NCI-H1694 (cell line): ENCODE results near the gene DNAH8.
A peak's percentile ranks its signal among the peaks of the same experiment; 100 is the strongest.
"Not testable (repeated sequence)": the region's sequence is repeated elsewhere in the genome, so short reads cannot be mapped to it uniquely, and the experiment has no call there.

ENCODE experiments used
- DNase-seq: peaks from one replicate; lab custom pipeline; 2025; lab: John Stamatoyannopoulos, UW

Gene DNAH8

GRCh38 chr6:38843798-38844197 lies 128.7 kb downstream of the DNAH8 start:
- no peak for DNase-seq

- no peak for DNase-seq
Measured at GRCh38 chr6:38845931-38846330, 130.8 kb downstream of the DNAH8 start.

- no peak for DNase-seq
Measured at GRCh38 chr6:38846361-38846760, 131.2 kb downstream of the DNAH8 start.

GRCh38 chr6:38846844-38847243 lies 131.7 kb downstream of the DNAH8 start:
- DNase-seq, result no peak

- no peak for DNase-seq
Measured at GRCh38 chr6:38847497-38847896, 132.4 kb downstream of the DNAH8 start.

GRCh38 chr6:38848760-38849159 lies 133.6 kb downstream of the DNAH8 start:
- no peak for DNase-seq

GRCh38 chr6:38852215-38852614 lies 137.1 kb downstream of the DNAH8 start:
- no peak for DNase-seq

- no peak for DNase-seq
Measured at GRCh38 chr6:38853236-38853635, 138.1 kb downstream of the DNAH8 start.

- no peak for DNase-seq
Measured at GRCh38 chr6:38856492-38856891, 141.4 kb downstream of the DNAH8 start.

GRCh38 chr6:38857815-38858214 lies 142.7 kb downstream of the DNAH8 start:
- DNase-seq, result no peak

- no peak for DNase-seq
Measured at GRCh38 chr6:38860041-38860440, 144.9 kb downstream of the DNAH8 start.

- DNase-seq, result no peak
Measured at GRCh38 chr6:38861926-38862401, 146.9 kb downstream of the DNAH8 start.

GRCh38 chr6:38865521-38866174 lies 150.5 kb downstream of the DNAH8 start:
- DNase-seq, result no peak

- DNase-seq, result no peak
Measured at GRCh38 chr6:38867726-38868125, 152.6 kb downstream of the DNAH8 start.

GRCh38 chr6:38871741-38872568 lies 156.8 kb downstream of the DNAH8 start:
- DNase-seq, result peak; percentile 11

GRCh38 chr6:38873001-38873400 lies 157.9 kb downstream of the DNAH8 start:
- DNase-seq, result no peak

- not testable (repeated sequence) for DNase-seq
Measured at GRCh38 chr6:38873816-38874215, 158.7 kb downstream of the DNAH8 start.

- DNase-seq, result no peak
Measured at GRCh38 chr6:38876475-38876874, 161.4 kb downstream of the DNAH8 start.

- no peak for DNase-seq
Measured at GRCh38 chr6:38877721-38878120, 162.6 kb downstream of the DNAH8 start.

- no peak for DNase-seq
Measured at GRCh38 chr6:38882157-38882556, 167.0 kb downstream of the DNAH8 start.

GRCh38 chr6:38897507-38897906 lies 182.4 kb downstream of the DNAH8 start:
- DNase-seq, result no peak

- no peak for DNase-seq
Measured at GRCh38 chr6:38901802-38902522, 186.9 kb downstream of the DNAH8 start.

- no peak for DNase-seq
Measured at GRCh38 chr6:38906582-38906981, 191.5 kb downstream of the DNAH8 start.
